ENCODE measurements around the gene ENTR1. TPM values are rescaled to one million over a fixed set of nuclear protein-coding genes. Genes with fewer than 3 reads are reported as not detected.

ENTR1 gene
- total and polyA plus RNA-seq, 10 of the 15 experiments (the other 5 are each of a cell fraction or from before 2014, with no cell fraction given), result 8.2 to 96.4 (median 41.1) TPM

- H3K9ac ChIP-seq (ENCODE audit: control insufficient read depth, insufficient read depth, low read length), result no peak overlapping the region
- H2AFZ ChIP-seq (ENCODE audit: control insufficient read depth, low read depth, low read length), result no peak overlapping the region
- POLR2A ChIA-PET, result no interaction called here
- no peaks in the 10 kb centered on the region for H4K20me1 ChIP-seq (ENCODE audit: control insufficient read depth, insufficient read depth)
- intact Hi-C loops (cut with micrococcal nuclease; ENCODE audit: unreplicated experiment), result no loop called here
- no peak for DNase-seq (ENCODE audit: low read depth, low spot score)
- CTCF ChIA-PET, result interaction anchor here (0.6 kb wide), 1 partner anchor 241 kb away, joined by 3 read pairs; no protein-coding TSS in a partner anchor
- in situ Hi-C loops (cut with MboI), result no loop called here
- no peak overlapping the region for H3K27ac ChIP-seq (ENCODE audit: control insufficient read depth, insufficient read depth)
- ATAC-seq, result no peak
- H3K4me3 ChIP-seq, result no peak overlapping the region
- BruUV-seq (replicated peaks), result no TSS peak
- H3K36me3 ChIP-seq (ENCODE audit: control insufficient read depth in 2 of 2, insufficient read depth in 2 of 2, low read length in 1 of 2), result peaks cover 27 to 37% of the 10 kb centered on the region in 2 experiments
- H3K27me3 ChIP-seq (replicated peaks in 1 of 2; ENCODE audit: control insufficient read depth in 2 of 2, insufficient read depth in 2 of 2, low read length in 1 of 2), result no peaks in the 10 kb centered on the region
- SMC1A ChIA-PET (ENCODE audit: uncharacterized antibody, unreplicated experiment), result interaction anchor here (1.1 kb wide), 1 partner anchor 8 kb away, joined by 3 read pairs; no protein-coding TSS in a partner anchor
- no peaks in the 10 kb centered on the region for H3K9me3 ChIP-seq (replicated peaks; ENCODE audit: control insufficient read depth, insufficient read depth, low read length)
- TF ChIP-seq POLR2AphosphoS2 (IDR thresholded peaks at IDR 0.05; ENCODE audit: low read depth, low read length) (no peak), CEBPZ (IDR thresholded peaks at IDR 0.05; ENCODE audit: low read depth, low read length) (no peak), IRF4 (IDR thresholded peaks at IDR 0.05; ENCODE audit: low read depth, low read length) (no peak), ATF7 (IDR thresholded peaks at IDR 0.05; ENCODE audit: low read depth) (no peak), ZBTB4 (CRISPR knock-in tag; IDR thresholded peaks at IDR 0.05) (no peak), NFYA (IDR thresholded peaks at IDR 0.05; ENCODE audit: borderline replicate concordance, low read depth, low read length) (no peak), KAT2A (conservative IDR thresholded peaks at IDR 0.05; ENCODE audit: control insufficient read depth, low read depth, low read length) (no peak), ATF3 (IDR thresholded peaks at IDR 0.05; ENCODE audit: borderline replicate concordance, extremely low read depth, low read depth, low read length) (no peak), LARP7 (IDR thresholded peaks at IDR 0.05) (no peak), NR2F1 (conservative IDR thresholded peaks at IDR 0.05) (no peak), E2F8 (IDR thresholded peaks at IDR 0.05; ENCODE audit: low read depth, partially characterized antibody) (no peak), NKRF (conservative IDR thresholded peaks at IDR 0.05) (no peak), CBFB (IDR thresholded peaks at IDR 0.05; ENCODE audit: low read depth) (no peak)
- 97% methylated on average over 17 of the region's 17 CpGs for WGBS (ENCODE audit: insufficient coverage, insufficient replicate concordance, low lambda C conversion rate, missing lambda C conversion rate)
- RAD21 ChIA-PET (ENCODE audit: unreplicated experiment), result no interaction called here
- H3K4me1 ChIP-seq (ENCODE audit: control insufficient read depth, insufficient read depth, low read length), result peaks cover 2% of the 10 kb centered on the region
- FAIRE-seq, result no peak
- H3K79me2 ChIP-seq (ENCODE audit: control insufficient read depth, insufficient read depth, low read length), result peaks cover 9% of the 10 kb centered on the region
- H3K4me2 ChIP-seq (ENCODE audit: control insufficient read depth, insufficient read depth), result no peak overlapping the region
These were observed 16.9 kb downstream of the ENTR1 start for GRCh38 chr9:136393531-136393930.

Measured in GM12878 (cell line).